SH-SY5Y (cell line): Measurements from ENCODE around the gene KRT4.

ENCODE experiments used
- GATA2 ChIP-seq: IDR thresholded peaks from 2 replicates; pipeline ENCODE4 v1.6.1; 2011; ENCODE audit warnings: mild to moderate bottlenecking, low read depth, low read length
- GATA3 ChIP-seq: IDR thresholded peaks from 2 replicates; pipeline ENCODE4 v1.6.1; 2011; ENCODE audit warnings: low read depth, mild to moderate bottlenecking, low read length, moderate library complexity

Gene KRT4

GRCh38 chr12:52789637-52790426 is 24.1 kb downstream of the KRT4 start:
- no peak for TF ChIP-seq GATA2
- TF ChIP-seq GATA3: no peak

GRCh38 chr12:52788876-52789636 is 24.9 kb downstream of the KRT4 start:
- no peak for TF ChIP-seq GATA3
- TF ChIP-seq GATA2: no peak

GRCh38 chr12:52788192-52788875 is 25.6 kb downstream of the KRT4 start:
- TF ChIP-seq GATA2: no peak
- TF ChIP-seq GATA3: no peak

GRCh38 chr12:52787324-52788191 is 26.4 kb downstream of the KRT4 start:
- no peak for TF ChIP-seq GATA3
- TF ChIP-seq GATA2: no peak

GRCh38 chr12:52784909-52785308 is 29.0 kb downstream of the KRT4 start:
- TF ChIP-seq GATA2 (no peak), GATA3 (no peak)

GRCh38 chr12:52783563-52784316 is 30.2 kb downstream of the KRT4 start:
- no peak for TF ChIP-seq GATA2
- no peak for TF ChIP-seq GATA3

GRCh38 chr12:52782502-52782901 is 31.4 kb downstream of the KRT4 start:
- TF ChIP-seq GATA3 (no peak), GATA2 (no peak)

- TF ChIP-seq GATA3: no peak
- no peak for TF ChIP-seq GATA2
These were observed 32.4 kb downstream of the KRT4 start for GRCh38 chr12:52781399-52782082.

- TF ChIP-seq GATA2 (no peak), GATA3 (no peak)
These were observed 34.0 kb downstream of the KRT4 start for GRCh38 chr12:52779914-52780313.

GRCh38 chr12:52778833-52779232 is 35.1 kb downstream of the KRT4 start:
- TF ChIP-seq GATA2 (no peak), GATA3 (no peak)

- TF ChIP-seq GATA2 (no peak), GATA3 (no peak)
These were observed 36.4 kb downstream of the KRT4 start for GRCh38 chr12:52777566-52777965.

- TF ChIP-seq GATA2 (no peak), GATA3 (no peak)
These were observed 37.0 kb downstream of the KRT4 start, which contains the start of gene KRT76 for GRCh38 chr12:52776913-52777395. TSS of gene KRT76 (minus strand) at chr12:52777345. CDS start at chr12:52777291, 54 bp downstream.
